Measurements from ENCODE around the gene KLRC4. TPM values are rescaled to one million over a fixed set of nuclear protein-coding genes. Genes with fewer than 3 reads are reported as not detected.

Gene KLRC4
- total and polyA plus RNA-seq, 10 of the 15 experiments (the other 5 are each of a cell fraction or from before 2014, with no cell fraction given): 0.07 to 0.34 TPM; not detected in 8

GRCh38 chr12:10358131-10358530 lies 51.4 kb downstream of the KLRC4 start (continued):
- TF ChIP-seq, protein P1, sequence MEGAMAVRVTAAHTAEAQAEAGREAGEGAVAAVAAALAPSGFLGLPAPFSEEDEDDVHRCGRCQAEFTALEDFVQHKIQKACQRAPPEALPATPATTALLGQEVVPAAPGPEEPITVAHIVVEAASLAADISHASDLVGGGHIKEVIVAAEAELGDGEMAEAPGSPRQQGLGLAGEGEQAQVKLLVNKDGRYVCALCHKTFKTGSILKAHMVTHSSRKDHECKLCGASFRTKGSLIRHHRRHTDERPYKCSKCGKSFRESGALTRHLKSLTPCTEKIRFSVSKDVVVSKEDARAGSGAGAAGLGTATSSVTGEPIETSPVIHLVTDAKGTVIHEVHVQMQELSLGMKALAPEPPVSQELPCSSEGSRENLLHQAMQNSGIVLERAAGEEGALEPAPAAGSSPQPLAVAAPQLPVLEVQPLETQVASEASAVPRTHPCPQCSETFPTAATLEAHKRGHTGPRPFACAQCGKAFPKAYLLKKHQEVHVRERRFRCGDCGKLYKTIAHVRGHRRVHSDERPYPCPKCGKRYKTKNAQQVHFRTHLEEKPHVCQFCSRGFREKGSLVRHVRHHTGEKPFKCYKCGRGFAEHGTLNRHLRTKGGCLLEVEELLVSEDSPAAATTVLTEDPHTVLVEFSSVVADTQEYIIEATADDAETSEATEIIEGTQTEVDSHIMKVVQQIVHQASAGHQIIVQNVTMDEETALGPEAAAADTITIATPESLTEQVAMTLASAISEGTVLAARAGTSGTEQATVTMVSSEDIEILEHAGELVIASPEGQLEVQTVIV (IDR thresholded peaks at IDR 0.05; ENCODE audit: borderline replicate concordance, partially characterized antibody): no peak
- TF ChIP-seq, protein P2, sequence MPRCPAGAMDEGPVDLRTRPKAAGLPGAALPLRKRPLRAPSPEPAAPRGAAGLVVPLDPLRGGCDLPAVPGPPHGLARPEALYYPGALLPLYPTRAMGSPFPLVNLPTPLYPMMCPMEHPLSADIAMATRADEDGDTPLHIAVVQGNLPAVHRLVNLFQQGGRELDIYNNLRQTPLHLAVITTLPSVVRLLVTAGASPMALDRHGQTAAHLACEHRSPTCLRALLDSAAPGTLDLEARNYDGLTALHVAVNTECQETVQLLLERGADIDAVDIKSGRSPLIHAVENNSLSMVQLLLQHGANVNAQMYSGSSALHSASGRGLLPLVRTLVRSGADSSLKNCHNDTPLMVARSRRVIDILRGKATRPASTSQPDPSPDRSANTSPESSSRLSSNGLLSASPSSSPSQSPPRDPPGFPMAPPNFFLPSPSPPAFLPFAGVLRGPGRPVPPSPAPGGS (IDR thresholded peaks at IDR 0.05; ENCODE audit: borderline replicate concordance, insufficient read depth, low read depth, low read length, poor library complexity, severe bottlenecking): no peak
- TF ChIP-seq BCLAF1 (IDR thresholded peaks at IDR 0.05) (no peak), USF1 (IDR thresholded peaks at IDR 0.05; ENCODE audit: borderline replicate concordance, extremely low read length, insufficient read depth, low read depth, low read length) (no peak), NFYB (IDR thresholded peaks at IDR 0.05; ENCODE audit: insufficient read depth, low read depth, low read length) (no peak)

Other genes with a start within 250 kb of the KLRC4 start
Only the 7 nearest of the 10 such genes appear.
- 2.1 and 3.2 TPM in 2 replicates for gene GABARAPL1, start 196.9 kb downstream of the KLRC4 start, total RNA-seq (2014; rRNA removed)
- gene GABARAPL1, start 196.9 kb downstream of the KLRC4 start, total RNA-seq (2014; rRNA removed; fragmentation: Illumina TruSeq; extraction: Trizol): 2.0 and 2.4 TPM in 2 replicates
- gene GABARAPL1, start 196.9 kb downstream of the KLRC4 start, total RNA-seq (2021): 2.7 and 3.6 TPM in 2 replicates
- 0.71 and 0.99 TPM in 2 replicates for gene GABARAPL1, start 196.9 kb downstream of the KLRC4 start, polyA plus RNA-seq (2011; rRNA removed)
- 3.1 and 11.1 TPM in 2 replicates for gene GABARAPL1, start 196.9 kb downstream of the KLRC4 start, polyA plus RNA-seq (2014; fragmentation: Illumina TruSeq; extraction: Trizol)
- under 1 TPM; 0.55 to 0.71 TPM for gene GABARAPL1, start 196.9 kb downstream of the KLRC4 start, polyA plus RNA-seq (2014; fragmentation: Nextera tagmentation; extraction: Ambion mirVana)
- 3.7 and 4.8 TPM in 2 replicates for gene GABARAPL1, start 196.9 kb downstream of the KLRC4 start, polyA plus RNA-seq (2014; rRNA removed)
- under 1 TPM; 0.42 to 0.75 TPM for gene GABARAPL1, start 196.9 kb downstream of the KLRC4 start, polyA plus RNA-seq (2016; fragmentation: Nextera tagmentation; extraction: Ambion mirVana)
- gene KLRD1, start 101.9 kb downstream of the KLRC4 start, total RNA-seq (2014; rRNA removed): under 0.01 TPM in 2 replicates
- 0.05 TPM in 1 of 2 replicates, not detected in the other for gene KLRD1, start 101.9 kb downstream of the KLRC4 start, total RNA-seq (2014; rRNA removed; fragmentation: Illumina TruSeq; extraction: Trizol)
- gene KLRD1, start 101.9 kb downstream of the KLRC4 start, total RNA-seq (2021): 0.21 TPM in 1 of 2 replicates, not detected in the other
- gene KLRD1, start 101.9 kb downstream of the KLRC4 start, polyA plus RNA-seq (2011; rRNA removed): 0.39 and 0.50 TPM in 2 replicates
- 0.03 and 0.63 TPM in 2 replicates for gene KLRD1, start 101.9 kb downstream of the KLRC4 start, polyA plus RNA-seq (2014; fragmentation: Illumina TruSeq; extraction: Trizol)
- gene KLRD1, start 101.9 kb downstream of the KLRC4 start, polyA plus RNA-seq (2014; fragmentation: Nextera tagmentation; extraction: Ambion mirVana): under 1 TPM; 0.11 to 0.15 TPM
- not detected in 2 replicates for gene KLRD1, start 101.9 kb downstream of the KLRC4 start, polyA plus RNA-seq (2014; rRNA removed)
- gene KLRD1, start 101.9 kb downstream of the KLRC4 start, polyA plus RNA-seq (2016; fragmentation: Nextera tagmentation; extraction: Ambion mirVana): under 1 TPM in 1 of 2 experiments, not detected in 1; 0.19 TPM
- 0.96 and 1.6 TPM in 2 replicates for gene KLRK1, start 19.7 kb downstream of the KLRC4 start, total RNA-seq (2014; rRNA removed)
- 1.0 and 2.4 TPM in 2 replicates for gene KLRK1, start 19.7 kb downstream of the KLRC4 start, total RNA-seq (2014; rRNA removed; fragmentation: Illumina TruSeq; extraction: Trizol)
- 0.64 and 1.2 TPM in 2 replicates for gene KLRK1, start 19.7 kb downstream of the KLRC4 start, total RNA-seq (2021)
- 0.24 and 0.31 TPM in 2 replicates for gene KLRK1, start 19.7 kb downstream of the KLRC4 start, polyA plus RNA-seq (2011; rRNA removed)
- 1.9 and 2.8 TPM in 2 replicates for gene KLRK1, start 19.7 kb downstream of the KLRC4 start, polyA plus RNA-seq (2014; fragmentation: Illumina TruSeq; extraction: Trizol)
- 1 to 10 TPM in 1 of 2 experiments, under 1 TPM in 1; 0.88 to 1.5 TPM for gene KLRK1, start 19.7 kb downstream of the KLRC4 start, polyA plus RNA-seq (2014; fragmentation: Nextera tagmentation; extraction: Ambion mirVana)
- gene KLRK1, start 19.7 kb downstream of the KLRC4 start, polyA plus RNA-seq (2014; rRNA removed): 0.61 and 2.0 TPM in 2 replicates
- under 1 TPM; 0.27 to 0.28 TPM for gene KLRK1, start 19.7 kb downstream of the KLRC4 start, polyA plus RNA-seq (2016; fragmentation: Nextera tagmentation; extraction: Ambion mirVana)
- gene KLRC3, start 10.8 kb upstream of the KLRC4 start, total RNA-seq (2014; rRNA removed): 0.60 TPM in 1 of 2 replicates, not detected in the other
- gene KLRC3, start 10.8 kb upstream of the KLRC4 start, total RNA-seq (2014; rRNA removed; fragmentation: Illumina TruSeq; extraction: Trizol): 0.22 TPM in 1 of 2 replicates, not detected in the other
- not detected in 2 replicates for gene KLRC3, start 10.8 kb upstream of the KLRC4 start, total RNA-seq (2021)
- gene KLRC3, start 10.8 kb upstream of the KLRC4 start, polyA plus RNA-seq (2011; rRNA removed): not detected in 2 replicates
- gene KLRC3, start 10.8 kb upstream of the KLRC4 start, polyA plus RNA-seq (2014; fragmentation: Illumina TruSeq; extraction: Trizol): 0.09 TPM in 1 of 2 replicates, not detected in the other
- gene KLRC3, start 10.8 kb upstream of the KLRC4 start, polyA plus RNA-seq (2014; fragmentation: Nextera tagmentation; extraction: Ambion mirVana): under 1 TPM in 1 of 2 experiments, not detected in 1; 0.09 TPM
- gene KLRC3, start 10.8 kb upstream of the KLRC4 start, polyA plus RNA-seq (2014; rRNA removed): not detected in 2 replicates
- gene KLRC3, start 10.8 kb upstream of the KLRC4 start, polyA plus RNA-seq (2016; fragmentation: Nextera tagmentation; extraction: Ambion mirVana): not detected
- not detected in 2 replicates for gene KLRC2, start 26.3 kb upstream of the KLRC4 start, total RNA-seq (2014; rRNA removed)
- 0.40 TPM in 1 of 2 replicates, not detected in the other for gene KLRC2, start 26.3 kb upstream of the KLRC4 start, total RNA-seq (2014; rRNA removed; fragmentation: Illumina TruSeq; extraction: Trizol)
- 0.43 TPM in 1 of 2 replicates, not detected in the other for gene KLRC2, start 26.3 kb upstream of the KLRC4 start, total RNA-seq (2021)
- 0.19 TPM in 1 of 2 replicates, not detected in the other for gene KLRC2, start 26.3 kb upstream of the KLRC4 start, polyA plus RNA-seq (2011; rRNA removed)
- 0.15 and 0.51 TPM in 2 replicates for gene KLRC2, start 26.3 kb upstream of the KLRC4 start, polyA plus RNA-seq (2014; fragmentation: Illumina TruSeq; extraction: Trizol)
- gene KLRC2, start 26.3 kb upstream of the KLRC4 start, polyA plus RNA-seq (2014; fragmentation: Nextera tagmentation; extraction: Ambion mirVana): under 1 TPM; 0.16 to 0.20 TPM
- gene KLRC2, start 26.3 kb upstream of the KLRC4 start, polyA plus RNA-seq (2014; rRNA removed): not detected in 2 replicates
- under 1 TPM in 1 of 2 experiments, not detected in 1; 0.35 TPM for gene KLRC2, start 26.3 kb upstream of the KLRC4 start, polyA plus RNA-seq (2016; fragmentation: Nextera tagmentation; extraction: Ambion mirVana)
- 0.11 TPM in 2 replicates for gene KLRC1, start 43.6 kb upstream of the KLRC4 start, total RNA-seq (2014; rRNA removed)
- gene KLRC1, start 43.6 kb upstream of the KLRC4 start, total RNA-seq (2014; rRNA removed; fragmentation: Illumina TruSeq; extraction: Trizol): 0.09 and 0.55 TPM in 2 replicates
- gene KLRC1, start 43.6 kb upstream of the KLRC4 start, total RNA-seq (2021): not detected in 2 replicates
- 0.04 and 0.20 TPM in 2 replicates for gene KLRC1, start 43.6 kb upstream of the KLRC4 start, polyA plus RNA-seq (2011; rRNA removed)
- 0.17 and 0.56 TPM in 2 replicates for gene KLRC1, start 43.6 kb upstream of the KLRC4 start, polyA plus RNA-seq (2014; fragmentation: Illumina TruSeq; extraction: Trizol)
- under 1 TPM; 0.15 to 0.60 TPM for gene KLRC1, start 43.6 kb upstream of the KLRC4 start, polyA plus RNA-seq (2014; fragmentation: Nextera tagmentation; extraction: Ambion mirVana)
- gene KLRC1, start 43.6 kb upstream of the KLRC4 start, polyA plus RNA-seq (2014; rRNA removed): 0.05 and 0.33 TPM in 2 replicates
- under 1 TPM; 0.23 to 0.25 TPM for gene KLRC1, start 43.6 kb upstream of the KLRC4 start, polyA plus RNA-seq (2016; fragmentation: Nextera tagmentation; extraction: Ambion mirVana)
- gene EIF2S3B, start 96.1 kb upstream of the KLRC4 start, total RNA-seq (2014; rRNA removed): 1.7 and 1.8 TPM in 2 replicates
- gene EIF2S3B, start 96.1 kb upstream of the KLRC4 start, total RNA-seq (2014; rRNA removed; fragmentation: Illumina TruSeq; extraction: Trizol): 1.6 and 1.7 TPM in 2 replicates
- gene EIF2S3B, start 96.1 kb upstream of the KLRC4 start, total RNA-seq (2021): 0.80 and 1.4 TPM in 2 replicates
- gene EIF2S3B, start 96.1 kb upstream of the KLRC4 start, polyA plus RNA-seq (2011; rRNA removed): 1.5 and 2.4 TPM in 2 replicates
- 2.2 and 3.0 TPM in 2 replicates for gene EIF2S3B, start 96.1 kb upstream of the KLRC4 start, polyA plus RNA-seq (2014; fragmentation: Illumina TruSeq; extraction: Trizol)
- under 1 TPM; 0.29 to 0.34 TPM for gene EIF2S3B, start 96.1 kb upstream of the KLRC4 start, polyA plus RNA-seq (2014; fragmentation: Nextera tagmentation; extraction: Ambion mirVana)
- gene EIF2S3B, start 96.1 kb upstream of the KLRC4 start, polyA plus RNA-seq (2014; rRNA removed): 0.58 and 0.97 TPM in 2 replicates
- gene EIF2S3B, start 96.1 kb upstream of the KLRC4 start, polyA plus RNA-seq (2016; fragmentation: Nextera tagmentation; extraction: Ambion mirVana): under 1 TPM in 1 of 2 experiments, not detected in 1; 0.18 TPM